ENCODE data around the gene SHISAL2B. TPM values are rescaled to one million over a fixed set of nuclear protein-coding genes. Genes with fewer than 3 reads are reported as not detected.
"Not testable (repeated sequence)": the region's sequence is repeated elsewhere in the genome, so short reads cannot be mapped to it uniquely, and the experiment has no call there.

The SHISAL2B gene
- polyA plus RNA-seq: not detected

DNA sequence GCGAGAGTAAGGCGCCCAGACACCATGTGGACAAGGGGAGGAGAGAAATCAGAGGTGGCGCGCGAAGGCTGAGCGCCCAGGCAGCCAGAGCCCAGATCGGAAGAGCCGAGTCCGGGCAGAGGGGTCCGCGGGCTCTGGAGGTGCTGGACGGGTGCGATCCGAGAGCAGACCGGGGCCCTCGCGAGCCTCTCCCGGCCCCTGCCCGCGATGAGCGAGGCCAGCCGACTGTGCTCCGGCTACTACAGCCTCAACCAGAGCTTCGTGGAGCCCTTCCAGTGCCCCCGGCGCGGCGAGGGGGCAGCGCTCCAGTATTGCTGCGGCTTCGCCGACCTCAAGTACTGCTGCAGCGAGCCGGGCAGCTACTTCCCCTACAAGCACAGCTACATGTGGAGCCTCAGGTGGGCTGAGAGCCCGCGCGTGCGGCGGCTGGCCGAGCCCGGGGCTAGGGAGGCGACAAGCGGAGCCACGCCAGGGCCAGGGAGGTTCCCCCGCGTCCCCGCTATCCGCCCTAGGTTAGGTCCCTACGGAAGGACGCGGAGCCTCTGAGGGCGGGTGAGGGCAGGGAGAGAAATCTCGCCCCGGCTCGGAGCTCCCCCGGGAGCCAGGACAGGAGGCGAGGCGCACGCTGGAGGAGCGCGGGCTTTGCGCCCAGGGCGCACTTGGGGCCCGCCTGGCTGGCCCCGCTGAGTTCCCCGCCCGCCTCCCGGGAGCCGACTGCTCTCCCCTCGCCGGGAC lies at the start of gene SHISAL2B:
Gene SHISAL2B (plus strand): TSS at position 87 of the 735 bp plus-strand sequence. CDS start 121 bp downstream, at position 208.
- Histone ChIP-seq H3K4me3 (ENCODE audit: low read depth in 1 of 2, low read length in 2 of 2) (peak within 1 kb of the TSS; percentile 15 to 27), H3K27me3 (ENCODE audit: control insufficient read depth in 1 of 2, insufficient read depth in 2 of 2, low read length in 2 of 2) (peaks cover 3% of the 10 kb centered on the region in 2 donors), H3K36me3 (ENCODE audit: control insufficient read depth in 2 of 2, insufficient read depth in 2 of 2, low read length in 1 of 2) (no peaks in the 10 kb centered on the region), H3K9me3 (ENCODE audit: control insufficient read depth in 2 of 2, insufficient read depth in 1 of 2, low read depth in 1 of 2, low read length in 1 of 2) (no peaks in the 10 kb centered on the region), H3K27ac (ENCODE audit: low read depth in 2 of 2, low read length in 1 of 2) (no peak within 1 kb of the TSS), H3K4me1 (ENCODE audit: control insufficient read depth in 2 of 2, insufficient read depth in 2 of 2, low read length in 1 of 2) (peaks cover 8 to 9% of the 10 kb centered on the region in 2 donors)
- 2% methylated on average over 62 to 71 of the region's 71 CpGs for WGBS, 2 donors

DNA sequence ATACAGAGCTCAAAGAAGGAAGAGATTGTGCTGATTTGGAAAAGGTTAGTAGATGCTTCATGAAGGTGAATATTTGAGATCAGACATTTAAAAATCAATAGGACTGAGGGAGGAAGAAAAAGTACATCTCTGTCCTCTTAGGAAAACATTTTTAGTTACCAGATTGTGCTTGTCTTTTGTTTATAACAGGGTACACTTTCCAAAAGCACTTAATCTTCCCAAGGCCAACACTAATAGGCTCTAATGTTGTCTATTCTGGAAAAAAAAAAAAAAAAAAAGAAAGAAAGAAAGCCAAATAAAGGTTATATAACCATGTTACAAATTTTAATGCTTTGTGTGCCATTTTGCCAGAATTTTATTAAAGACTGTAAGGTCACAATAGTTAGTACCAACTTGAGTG lies 45.5 kb upstream of the SHISAL2B start:
- Histone ChIP-seq H3K27ac (ENCODE audit: low read depth in 2 of 2, low read length in 1 of 2) (no peak overlapping the region), H3K4me1 (ENCODE audit: control insufficient read depth in 2 of 2, insufficient read depth in 2 of 2, low read length in 1 of 2) (no peaks in the 10 kb centered on the region), H3K36me3 (ENCODE audit: control insufficient read depth in 2 of 2, insufficient read depth in 2 of 2, low read length in 1 of 2) (no peaks in the 10 kb centered on the region), H3K27me3 (ENCODE audit: control insufficient read depth in 1 of 2, insufficient read depth in 2 of 2, low read length in 2 of 2) (no peaks in the 10 kb centered on the region), H3K9me3 (ENCODE audit: control insufficient read depth in 2 of 2, insufficient read depth in 1 of 2, low read depth in 1 of 2, low read length in 1 of 2) (no peaks in the 10 kb centered on the region), H3K4me3 (ENCODE audit: low read depth in 1 of 2, low read length in 2 of 2) (no peak overlapping the region)

DNA sequence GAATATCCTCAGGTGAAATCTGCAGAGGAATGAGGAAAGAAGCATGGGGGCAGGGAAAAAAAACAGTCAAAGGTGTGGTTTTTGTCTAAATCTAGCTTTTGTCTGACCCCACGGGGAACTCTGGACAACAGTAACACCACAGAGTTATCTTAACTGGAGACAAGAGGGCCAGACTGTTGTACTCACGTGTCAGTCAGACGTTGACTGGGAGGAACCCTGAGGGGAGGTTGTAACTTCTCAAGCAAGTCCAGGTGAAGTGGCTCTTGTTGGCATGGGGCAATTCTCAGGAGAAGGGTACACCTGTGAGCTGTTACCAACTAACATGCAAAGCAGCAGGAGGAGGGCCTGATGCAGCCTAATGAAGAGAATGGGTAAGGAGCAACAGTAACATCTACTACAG lies 44.1 kb upstream of the SHISAL2B start:
- H3K36me3 ChIP-seq (ENCODE audit: control insufficient read depth in 2 of 2, insufficient read depth in 2 of 2, low read length in 1 of 2): no peaks in the 10 kb centered on the region
- H3K9me3 ChIP-seq (ENCODE audit: control insufficient read depth in 2 of 2, insufficient read depth in 1 of 2, low read depth in 1 of 2, low read length in 1 of 2): no peaks in the 10 kb centered on the region
- no peak overlapping the region for H3K27ac ChIP-seq (ENCODE audit: low read depth in 2 of 2, low read length in 1 of 2)
- no peaks in the 10 kb centered on the region for H3K4me1 ChIP-seq (ENCODE audit: control insufficient read depth in 2 of 2, insufficient read depth in 2 of 2, low read length in 1 of 2)
- H3K4me3 ChIP-seq (ENCODE audit: low read depth in 1 of 2, low read length in 2 of 2): no peak overlapping the region
- no peaks in the 10 kb centered on the region for H3K27me3 ChIP-seq (ENCODE audit: control insufficient read depth in 1 of 2, insufficient read depth in 2 of 2, low read length in 2 of 2)
- 49 to 56% methylated on average over 3 of the region's 3 CpGs for WGBS, 2 donors

DNA sequence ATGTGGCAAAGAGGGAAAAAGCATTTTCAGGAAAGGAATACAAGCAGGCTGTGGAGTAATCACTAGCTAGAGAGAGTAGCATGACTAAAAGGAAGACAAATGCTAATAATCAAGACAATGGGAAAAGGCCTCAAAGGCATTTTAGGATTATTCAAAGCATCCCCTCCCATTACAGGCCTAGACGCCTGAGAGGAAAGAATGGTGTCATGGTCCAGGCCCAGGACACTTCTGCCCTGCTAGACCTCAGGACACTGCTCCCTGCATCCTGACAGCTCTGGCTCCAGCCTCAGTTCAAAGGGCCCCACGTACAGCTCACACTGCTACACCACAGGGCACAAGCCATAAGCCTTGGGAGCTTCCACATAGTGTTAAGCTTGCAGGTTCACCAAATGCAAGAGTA lies 40.8 kb upstream of the SHISAL2B start:
- Histone ChIP-seq H3K4me3 (ENCODE audit: low read depth in 1 of 2, low read length in 2 of 2) (no peak overlapping the region), H3K4me1 (ENCODE audit: control insufficient read depth in 2 of 2, insufficient read depth in 2 of 2, low read length in 1 of 2) (no peaks in the 10 kb centered on the region), H3K36me3 (ENCODE audit: control insufficient read depth in 2 of 2, insufficient read depth in 2 of 2, low read length in 1 of 2) (no peaks in the 10 kb centered on the region), H3K27ac (ENCODE audit: low read depth in 2 of 2, low read length in 1 of 2) (no peak overlapping the region), H3K9me3 (ENCODE audit: control insufficient read depth in 2 of 2, insufficient read depth in 1 of 2, low read depth in 1 of 2, low read length in 1 of 2) (no peaks in the 10 kb centered on the region), H3K27me3 (ENCODE audit: control insufficient read depth in 1 of 2, insufficient read depth in 2 of 2, low read length in 2 of 2) (no peaks in the 10 kb centered on the region)
- WGBS, 2 donors: 65 to 66% methylated on average over 2 of the region's 2 CpGs

DNA sequence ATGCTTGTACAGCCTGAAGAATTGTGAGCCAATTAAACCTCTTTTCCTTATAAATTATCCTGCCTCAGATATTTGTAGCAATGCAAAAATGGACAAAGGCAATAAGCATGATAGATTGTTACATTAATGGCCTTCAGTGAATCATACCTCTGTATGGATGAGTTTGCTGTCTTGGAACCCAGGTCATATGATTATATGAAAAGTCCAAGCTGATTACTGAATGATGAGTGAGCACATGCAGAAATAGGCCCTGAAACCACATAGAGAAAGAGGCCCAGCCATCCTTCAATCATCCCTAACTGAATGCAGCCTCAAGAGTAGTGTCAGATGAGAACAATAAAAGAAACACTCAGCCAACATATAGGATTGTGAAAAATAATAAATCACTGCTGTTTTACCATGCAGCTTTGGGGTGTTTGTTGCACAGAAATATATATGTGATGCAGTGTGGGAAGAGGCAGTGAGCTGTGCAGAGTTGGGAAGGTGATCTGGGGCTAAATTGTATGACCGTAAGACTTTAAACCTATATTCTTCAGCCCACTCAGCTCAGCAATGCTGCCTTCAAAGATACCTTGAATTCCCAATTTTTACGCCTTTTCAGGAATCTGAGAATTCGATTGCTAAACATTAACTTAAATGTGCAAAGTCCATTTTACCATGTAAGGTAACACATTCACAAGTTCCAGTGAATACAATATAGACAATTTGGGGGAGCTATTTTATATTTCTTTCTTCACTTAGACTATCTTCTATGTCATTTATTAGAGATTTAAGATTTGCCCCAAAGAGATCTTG lies 36.3 kb upstream of the SHISAL2B start:
- no peaks in the 10 kb centered on the region for H3K36me3 ChIP-seq (ENCODE audit: control insufficient read depth in 2 of 2, insufficient read depth in 2 of 2, low read length in 1 of 2)
- no peak overlapping the region for H3K27ac ChIP-seq (ENCODE audit: low read depth in 2 of 2, low read length in 1 of 2)
- 76 to 84% methylated on average over 3 of the region's 3 CpGs for WGBS, 2 donors

DNA sequence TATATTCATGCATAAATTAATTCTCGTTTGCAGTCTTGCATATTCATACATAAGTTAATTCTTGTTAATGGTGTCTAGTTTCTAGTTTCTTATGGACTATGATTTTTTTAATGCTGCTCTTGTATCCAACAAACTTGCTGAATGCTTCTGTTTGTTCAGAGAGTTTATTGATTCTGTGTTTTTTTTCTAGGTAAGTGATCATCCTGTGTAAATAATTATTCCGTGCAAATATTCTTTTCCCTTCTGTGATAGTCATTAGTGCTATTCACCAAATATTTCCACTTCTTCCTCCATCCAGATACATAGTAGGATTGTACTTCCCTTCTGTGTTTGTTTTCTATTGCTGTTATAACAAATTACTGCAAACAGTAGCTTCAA lies 35.8 kb upstream of the SHISAL2B start:
- no peaks in the 10 kb centered on the region for H3K36me3 ChIP-seq (ENCODE audit: control insufficient read depth in 2 of 2, insufficient read depth in 2 of 2, low read length in 1 of 2)
- H3K4me3 ChIP-seq (ENCODE audit: low read depth in 1 of 2, low read length in 2 of 2): no peak overlapping the region
- no peaks in the 10 kb centered on the region for H3K27me3 ChIP-seq (ENCODE audit: control insufficient read depth in 1 of 2, insufficient read depth in 2 of 2, low read length in 2 of 2)
- no peaks in the 10 kb centered on the region for H3K9me3 ChIP-seq (ENCODE audit: control insufficient read depth in 2 of 2, insufficient read depth in 1 of 2, low read depth in 1 of 2, low read length in 1 of 2)
- WGBS, 2 donors: 58 to 61% methylated on average over 2 of the region's 2 CpGs
- H3K27ac ChIP-seq (ENCODE audit: low read depth in 2 of 2, low read length in 1 of 2): no peak overlapping the region
- H3K4me1 ChIP-seq (ENCODE audit: control insufficient read depth in 2 of 2, insufficient read depth in 2 of 2, low read length in 1 of 2): no peaks in the 10 kb centered on the region

More for the DNA sequence above, 36.3 kb upstream of the SHISAL2B start:
- H3K4me1 ChIP-seq (ENCODE audit: control insufficient read depth in 2 of 2, insufficient read depth in 2 of 2, low read length in 1 of 2): no peaks in the 10 kb centered on the region
- no peaks in the 10 kb centered on the region for H3K9me3 ChIP-seq (ENCODE audit: control insufficient read depth in 2 of 2, insufficient read depth in 1 of 2, low read depth in 1 of 2, low read length in 1 of 2)
- no peak overlapping the region for H3K4me3 ChIP-seq (ENCODE audit: low read depth in 1 of 2, low read length in 2 of 2)
- no peaks in the 10 kb centered on the region for H3K27me3 ChIP-seq (ENCODE audit: control insufficient read depth in 1 of 2, insufficient read depth in 2 of 2, low read length in 2 of 2)

DNA sequence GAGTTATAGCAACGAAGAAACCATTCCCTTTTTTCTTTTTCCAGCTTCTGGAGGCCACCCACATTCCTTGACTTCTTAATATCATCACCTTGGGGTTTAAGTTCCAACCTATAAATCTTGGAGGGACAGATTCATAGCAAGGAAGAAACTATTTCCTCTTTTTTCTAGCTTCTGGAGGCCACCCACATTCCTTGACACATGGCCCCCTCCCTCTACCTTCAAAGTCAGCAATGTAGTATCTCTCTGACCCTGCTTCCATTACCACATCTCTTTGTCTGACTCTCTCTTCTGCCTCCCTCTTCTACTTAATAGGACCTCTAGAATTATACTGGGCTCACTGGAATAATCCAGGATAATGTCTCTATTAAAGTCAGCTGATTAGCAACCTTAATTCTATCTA lies 34.7 kb upstream of the SHISAL2B start:
- H3K4me3 ChIP-seq (ENCODE audit: low read depth in 1 of 2, low read length in 2 of 2): no peak overlapping the region
- no peak overlapping the region for H3K27ac ChIP-seq (ENCODE audit: low read depth in 2 of 2, low read length in 1 of 2)
- H3K27me3 ChIP-seq (ENCODE audit: control insufficient read depth in 1 of 2, insufficient read depth in 2 of 2, low read length in 2 of 2): no peaks in the 10 kb centered on the region
- no peaks in the 10 kb centered on the region for H3K4me1 ChIP-seq (ENCODE audit: control insufficient read depth in 2 of 2, insufficient read depth in 2 of 2, low read length in 1 of 2)
- whole genome bisulfite sequencing, 2 donors: 59 to 71% methylated on average over 1 of the region's 1 CpG
- H3K9me3 ChIP-seq (ENCODE audit: control insufficient read depth in 2 of 2, insufficient read depth in 1 of 2, low read depth in 1 of 2, low read length in 1 of 2): no peaks in the 10 kb centered on the region
- H3K36me3 ChIP-seq (ENCODE audit: control insufficient read depth in 2 of 2, insufficient read depth in 2 of 2, low read length in 1 of 2): no peaks in the 10 kb centered on the region

DNA sequence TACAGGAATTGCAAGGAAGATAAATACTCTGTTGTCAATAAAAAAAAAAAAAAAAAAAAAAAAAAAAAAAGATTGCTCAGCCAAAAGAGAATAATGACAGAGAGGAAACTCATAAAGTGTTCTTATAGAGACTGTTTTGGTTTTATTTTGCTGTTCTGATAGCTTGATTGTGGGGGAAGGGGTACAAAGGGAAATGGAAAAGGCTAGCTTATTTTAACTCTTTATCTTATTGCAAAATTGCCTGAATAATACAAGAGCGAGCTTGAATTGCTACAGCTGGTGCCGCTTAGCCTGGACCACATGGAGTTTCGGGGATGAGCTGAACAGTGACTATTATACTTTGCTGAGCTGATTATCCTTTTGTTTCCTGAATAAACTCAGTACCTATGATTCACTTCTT lies 31.0 kb upstream of the SHISAL2B start:
- H3K27ac ChIP-seq (ENCODE audit: low read depth in 2 of 2, low read length in 1 of 2): no peak overlapping the region
- H3K4me3 ChIP-seq (ENCODE audit: low read depth in 1 of 2, low read length in 2 of 2): no peak overlapping the region
- H3K27me3 ChIP-seq (ENCODE audit: control insufficient read depth in 1 of 2, insufficient read depth in 2 of 2, low read length in 2 of 2): no peaks in the 10 kb centered on the region
- WGBS, 2 donors: 74 to 79% methylated on average over 3 of the region's 3 CpGs
- no peaks in the 10 kb centered on the region for H3K9me3 ChIP-seq (ENCODE audit: control insufficient read depth in 2 of 2, insufficient read depth in 1 of 2, low read depth in 1 of 2, low read length in 1 of 2)
- H3K36me3 ChIP-seq (ENCODE audit: control insufficient read depth in 2 of 2, insufficient read depth in 2 of 2, low read length in 1 of 2): no peaks in the 10 kb centered on the region
- H3K4me1 ChIP-seq (ENCODE audit: control insufficient read depth in 2 of 2, insufficient read depth in 2 of 2, low read length in 1 of 2): no peaks in the 10 kb centered on the region

DNA sequence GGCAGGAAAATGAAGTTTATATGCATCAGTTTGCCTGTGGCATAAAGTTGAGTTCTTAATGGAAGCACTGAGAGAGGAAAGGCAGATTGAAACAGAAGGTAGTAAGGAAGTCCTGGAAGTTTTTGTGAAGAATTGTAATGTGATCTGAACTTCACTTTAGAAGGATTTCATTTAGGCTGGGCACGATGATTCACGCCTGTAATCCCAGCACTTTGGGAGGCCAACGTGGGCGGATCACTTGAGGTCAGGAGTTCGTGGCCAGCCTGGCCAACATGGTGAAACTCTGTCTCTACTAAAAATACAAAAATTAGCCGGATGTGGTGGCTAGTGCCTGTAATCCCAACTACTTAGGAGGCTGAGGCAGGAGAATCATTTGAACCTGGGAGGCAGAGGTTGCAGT lies 27.1 kb upstream of the SHISAL2B start:
- H3K4me3 ChIP-seq (ENCODE audit: low read depth in 1 of 2, low read length in 2 of 2); H3K36me3 ChIP-seq (ENCODE audit: control insufficient read depth in 2 of 2, insufficient read depth in 2 of 2, low read length in 1 of 2); H3K27me3 ChIP-seq (ENCODE audit: control insufficient read depth in 1 of 2, insufficient read depth in 2 of 2, low read length in 2 of 2); H3K27ac ChIP-seq (ENCODE audit: low read depth in 2 of 2, low read length in 1 of 2); H3K9me3 ChIP-seq (ENCODE audit: control insufficient read depth in 2 of 2, insufficient read depth in 1 of 2, low read depth in 1 of 2, low read length in 1 of 2); H3K4me1 ChIP-seq (ENCODE audit: control insufficient read depth in 2 of 2, insufficient read depth in 2 of 2, low read length in 1 of 2): not testable (repeated sequence)
- 49 to 71% methylated on average over 6 of the region's 6 CpGs for WGBS, 2 donors

DNA sequence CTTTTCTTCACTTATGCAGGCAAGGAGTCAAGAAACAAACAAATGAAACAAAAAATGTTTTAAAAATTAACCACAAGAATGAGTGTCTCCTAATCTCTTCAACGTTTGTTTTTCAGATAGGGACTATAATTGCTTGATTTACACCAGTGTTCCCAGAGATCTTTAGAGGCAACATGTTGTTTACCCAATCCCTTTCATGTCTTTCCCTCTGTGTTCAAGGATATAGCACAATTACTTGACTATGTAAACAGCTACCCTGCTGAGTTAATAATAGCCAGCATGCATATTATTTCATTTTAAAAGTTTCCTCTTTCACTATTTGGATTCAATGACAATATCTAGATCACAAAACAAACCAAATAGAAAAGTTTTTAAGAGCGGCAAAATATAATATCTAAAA lies 25.1 kb upstream of the SHISAL2B start:
- Histone ChIP-seq H3K36me3 (ENCODE audit: control insufficient read depth in 2 of 2, insufficient read depth in 2 of 2, low read length in 1 of 2) (no peaks in the 10 kb centered on the region), H3K4me3 (ENCODE audit: low read depth in 1 of 2, low read length in 2 of 2) (no peak overlapping the region), H3K27ac (ENCODE audit: low read depth in 2 of 2, low read length in 1 of 2) (no peak overlapping the region), H3K9me3 (ENCODE audit: control insufficient read depth in 2 of 2, insufficient read depth in 1 of 2, low read depth in 1 of 2, low read length in 1 of 2) (no peaks in the 10 kb centered on the region), H3K27me3 (ENCODE audit: control insufficient read depth in 1 of 2, insufficient read depth in 2 of 2, low read length in 2 of 2) (no peaks in the 10 kb centered on the region), H3K4me1 (ENCODE audit: control insufficient read depth in 2 of 2, insufficient read depth in 2 of 2, low read length in 1 of 2) (no peaks in the 10 kb centered on the region)
- WGBS, 2 donors: 39 to 46% methylated on average over 2 of the region's 2 CpGs
